Left ventricle myocardium superior (tissue), 1 donor: ENCODE results near the gene CARS2. TPM values are rescaled to one million over a fixed set of nuclear protein-coding genes. Genes with fewer than 3 reads are reported as not detected.
A peak's percentile ranks its signal among the peaks of the same experiment; 100 is the strongest.
"Not testable (repeated sequence)": the region's sequence is repeated elsewhere in the genome, so short reads cannot be mapped to it uniquely, and the experiment has no call there.

Source experiments
- ATAC-seq: fragments of 200-7000 bp; cut with Tn5 transposase; one replicate; pipeline ENCODE4 v1.9.1; 2020; ENCODE audit warnings: mild to moderate bottlenecking, moderate library complexity
- DNase-seq: peaks from one replicate; pipeline ENCODE4 v3.0.0-alpha.2; 2020
- intact Hi-C: fragments of 100-400 bp; cut with micrococcal nuclease; formaldehyde crosslinking; loops from one replicate; pipeline ENCODE4 v1.11.0; 2022
- total RNA-seq: library from RNA; stranded (reverse); fragmentation: NEBNext Ultra II Directional; extraction: Animal tissue kit (Norgen Biotek cat#: 25700); gene quantifications from one replicate; pipeline ENCODE4 v1.2.1, GENCODE V29; 2021
- donor health status: DM: no; HTN: yes; CAD: no; lungs with severe emphysema.

CARS2 gene
- total RNA-seq, 1 donor from 2014 or later = 54.5 TPM

- ATAC-seq (peak; percentile 71), DNase-seq (peak; percentile 99)
- intact Hi-C loops = no loop called here
Measured at GRCh38 chr13:110712849-110713641, 7.1 kb upstream of the CARS2 start.

DNA sequence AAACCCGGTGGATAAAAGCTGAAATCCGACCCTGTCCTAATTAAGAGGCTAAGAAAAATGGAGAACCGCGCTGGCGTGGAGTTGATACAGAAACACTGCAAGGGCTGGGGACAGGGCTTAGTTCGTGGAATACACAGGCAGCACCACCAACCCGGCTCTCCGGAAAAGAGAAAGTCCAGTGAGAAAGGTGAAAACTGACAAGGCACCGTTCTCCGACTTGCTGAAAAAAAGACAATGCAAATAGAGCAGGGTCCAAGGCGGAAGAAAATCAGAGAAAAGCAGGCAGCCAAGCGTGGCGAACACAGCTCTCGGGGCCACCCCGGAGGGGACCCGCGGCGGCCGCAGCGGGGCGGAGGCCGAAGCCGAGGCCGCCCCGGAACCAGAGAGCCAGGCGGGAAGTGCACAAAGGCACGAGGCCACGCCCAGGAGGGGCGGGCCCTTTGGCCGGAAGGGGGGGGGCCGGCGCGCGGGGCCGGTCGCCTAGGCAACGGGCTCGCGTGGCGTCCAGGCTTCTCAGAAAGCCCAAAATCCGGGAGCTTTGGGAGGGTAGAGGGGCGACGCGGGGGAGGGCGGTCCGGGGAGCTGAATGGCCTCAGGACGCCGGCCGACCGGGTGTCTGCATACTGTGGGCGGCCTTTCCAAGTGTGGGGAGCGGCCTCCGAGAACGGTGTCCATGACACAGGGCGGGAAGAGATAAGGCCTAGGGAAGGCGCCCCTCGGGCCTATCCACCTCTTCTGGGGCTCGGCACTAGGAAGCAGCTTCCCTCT lies 6.3 kb upstream of the CARS2 start:
- DNase-seq (peak; percentile 94), ATAC-seq (peak; percentile 68)
- intact Hi-C loops = no loop called here

- ATAC-seq = no peak
- intact Hi-C loops = no loop called here
Measured at GRCh38 chr13:110706570-110707372, 855 bp upstream of the CARS2 start.

DNA sequence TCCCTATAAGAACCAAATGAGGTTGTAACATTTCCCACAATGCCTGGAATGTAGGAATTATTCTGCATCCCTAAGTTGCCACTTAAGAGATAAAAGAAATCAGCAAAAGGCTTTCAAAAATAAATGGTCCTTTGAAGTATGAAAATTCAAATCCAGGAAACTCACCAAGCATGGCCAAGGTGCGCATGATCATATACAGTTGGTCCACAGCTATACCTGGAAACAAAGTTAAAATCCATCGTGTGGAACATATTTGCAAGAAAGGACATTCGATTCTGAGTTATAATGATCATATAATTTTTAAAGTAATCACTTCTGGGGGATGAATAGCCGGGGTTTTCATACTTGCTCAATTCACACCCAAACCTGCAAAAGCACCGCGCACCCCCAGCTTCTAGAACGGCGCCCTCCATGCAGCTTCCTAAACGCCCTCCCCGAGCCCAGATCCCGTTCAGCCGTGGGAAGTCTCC lies 525 bp downstream of the CARS2 start:
- no peak for DNase-seq
- no peak for ATAC-seq
- intact Hi-C loops = no loop called here

More at GRCh38 chr13:110706570-110707372, 855 bp upstream of the CARS2 start:
- DNase-seq = no peak

DNA sequence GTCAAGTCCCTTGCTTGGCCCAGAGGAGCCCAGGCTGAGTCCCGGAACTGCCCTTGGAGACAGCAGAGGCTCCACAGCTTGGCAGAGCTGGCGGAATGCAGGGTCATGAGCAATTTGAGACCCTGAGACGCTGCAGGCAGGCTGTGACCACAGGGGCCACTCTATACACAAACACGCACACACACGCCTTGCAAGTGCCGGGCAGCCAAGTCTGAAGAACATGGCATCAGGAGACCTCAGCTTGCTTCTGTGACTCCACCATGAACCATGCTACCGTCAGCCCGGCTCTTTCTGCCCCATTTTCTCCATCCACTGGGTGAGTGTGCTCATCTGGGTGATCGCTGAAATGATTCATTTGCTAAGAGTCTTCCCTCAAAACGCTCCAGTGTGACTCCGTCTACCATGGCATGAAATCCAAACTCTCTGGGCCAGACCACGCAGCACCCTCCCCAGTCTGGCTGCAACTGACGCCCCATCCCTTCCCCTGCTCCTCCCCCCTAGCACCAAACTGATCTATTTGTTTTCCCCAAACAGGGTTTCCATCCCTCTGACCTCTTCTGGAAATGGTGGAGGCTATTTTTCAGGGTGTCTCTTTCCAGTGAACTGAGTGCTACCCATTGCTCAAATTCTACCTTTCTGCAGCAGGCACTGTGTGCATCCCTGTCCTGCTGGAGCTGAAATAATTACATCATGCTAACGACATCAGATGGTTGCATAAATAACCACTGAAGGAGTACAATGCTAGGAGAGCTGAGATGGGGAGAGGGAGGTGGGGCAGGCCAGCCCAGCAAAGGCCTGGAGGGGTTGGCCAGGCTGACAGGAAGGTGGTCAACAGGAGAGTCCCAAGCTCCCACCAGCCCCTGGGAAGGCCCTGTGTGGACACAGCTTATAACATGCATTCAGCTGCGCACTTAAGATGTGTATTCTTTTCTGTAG lies 3.1 kb downstream of the CARS2 start:
- intact Hi-C loops = no loop called here
- DNase-seq (no peak), ATAC-seq (no peak)

DNA sequence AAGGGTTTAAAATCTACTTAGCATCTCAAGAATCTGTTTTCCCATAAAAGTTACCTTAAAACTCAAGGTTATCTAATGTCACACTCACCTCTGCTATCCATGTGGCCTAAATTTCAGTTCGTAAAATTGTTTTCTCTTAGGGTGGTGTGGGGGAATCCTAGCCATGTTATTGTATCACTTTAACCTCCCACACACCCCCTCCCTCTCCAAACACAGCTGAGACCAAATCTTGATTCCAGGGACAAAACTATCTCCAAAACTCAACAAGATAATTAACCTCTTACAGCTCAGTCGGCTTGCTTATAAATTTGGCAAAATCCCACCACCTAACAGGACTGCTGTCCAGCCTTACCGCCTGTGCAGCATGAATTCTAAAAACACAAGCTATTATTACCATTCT lies 3.8 kb downstream of the CARS2 start:
- intact Hi-C loops = no loop called here
- ATAC-seq (no peak), DNase-seq (no peak)

DNA sequence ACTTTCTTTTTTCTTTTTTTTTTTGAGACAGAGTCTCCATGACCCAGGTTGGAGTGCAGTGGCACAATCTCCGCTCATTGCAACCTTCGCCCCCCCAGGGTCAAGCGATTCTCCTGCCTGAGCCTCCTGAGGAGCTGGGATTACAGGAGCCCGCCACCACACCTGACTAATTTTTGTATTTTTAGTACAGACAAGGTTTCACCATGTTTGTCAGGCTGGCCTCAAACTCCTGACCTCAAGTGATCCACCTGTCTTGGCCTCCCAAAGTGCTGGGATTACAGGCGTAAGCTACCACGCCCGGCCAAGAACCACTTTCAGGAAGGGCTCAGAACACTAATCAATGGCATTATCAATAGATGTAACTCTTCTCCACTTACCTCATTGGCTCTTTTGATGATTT lies 4.9 kb downstream of the CARS2 start:
- ATAC-seq, DNase-seq, intact Hi-C loops: not testable (repeated sequence)

- DNase-seq (no peak), ATAC-seq (no peak)
- intact Hi-C loops = no loop called here
Measured at GRCh38 chr13:110700641-110701040, 5.3 kb downstream of the CARS2 start.

DNA sequence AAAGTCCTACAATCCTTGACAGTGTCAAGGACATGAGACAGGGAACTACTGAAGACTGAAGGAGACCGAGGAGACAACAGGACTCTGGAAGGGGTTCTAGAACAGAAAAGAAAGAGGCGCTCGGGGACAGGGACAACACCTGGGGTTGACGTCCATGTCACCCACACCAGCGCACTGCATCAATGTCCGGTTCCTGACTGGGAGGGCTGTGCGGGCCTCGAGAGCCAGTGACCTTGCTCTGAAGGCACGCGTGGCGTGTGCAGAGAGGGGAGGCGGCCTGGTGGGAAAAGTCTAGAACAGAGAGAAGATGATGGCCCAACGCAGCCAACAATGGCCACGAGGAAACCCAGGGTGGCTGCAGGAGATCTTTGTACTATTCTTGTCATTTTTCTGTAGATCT lies 5.7 kb downstream of the CARS2 start:
- intact Hi-C loops = no loop called here
- no peak for DNase-seq
- ATAC-seq = no peak

- DNase-seq (no peak), ATAC-seq (no peak)
- intact Hi-C loops = no loop called here
Measured at GRCh38 chr13:110699148-110700145, 6.5 kb downstream of the CARS2 start.

GRCh38 chr13:110698689-110699088 lies 7.2 kb downstream of the CARS2 start:
- DNase-seq = no peak
- no peak for ATAC-seq
- intact Hi-C loops = no loop called here

GRCh38 chr13:110697842-110698241 lies 8.1 kb downstream of the CARS2 start:
- DNase-seq (no peak), ATAC-seq (no peak)
- intact Hi-C loops = no loop called here

DNA sequence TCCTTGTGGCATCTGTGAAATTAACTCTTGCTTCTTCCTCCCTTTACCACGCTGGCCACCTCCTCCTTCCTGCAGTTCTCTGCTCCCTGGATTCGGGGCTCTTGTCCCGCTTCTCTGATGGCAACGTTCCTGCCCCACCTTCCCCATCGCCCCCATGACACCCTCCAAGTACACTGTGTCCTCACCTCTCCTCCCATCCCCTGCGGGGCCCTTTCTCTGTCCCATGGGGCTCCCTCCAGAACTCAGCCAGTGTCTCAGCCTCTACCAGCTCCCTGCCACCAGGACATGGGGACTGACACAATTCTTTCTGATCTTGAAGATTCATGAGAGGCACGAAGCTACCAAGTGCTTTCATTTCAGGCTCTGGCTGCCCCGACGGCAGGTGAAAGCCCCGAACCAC lies 9.1 kb downstream of the CARS2 start:
- no peak for DNase-seq
- no peak for ATAC-seq
- intact Hi-C loops = no loop called here

- DNase-seq, ATAC-seq, intact Hi-C loops: not testable (repeated sequence)
Measured at GRCh38 chr13:110695774-110696173, 10.1 kb downstream of the CARS2 start.

- DNase-seq (no peak), ATAC-seq (no peak)
- intact Hi-C loops = no loop called here
Measured at GRCh38 chr13:110690516-110690915, 15.4 kb downstream of the CARS2 start.

DNA sequence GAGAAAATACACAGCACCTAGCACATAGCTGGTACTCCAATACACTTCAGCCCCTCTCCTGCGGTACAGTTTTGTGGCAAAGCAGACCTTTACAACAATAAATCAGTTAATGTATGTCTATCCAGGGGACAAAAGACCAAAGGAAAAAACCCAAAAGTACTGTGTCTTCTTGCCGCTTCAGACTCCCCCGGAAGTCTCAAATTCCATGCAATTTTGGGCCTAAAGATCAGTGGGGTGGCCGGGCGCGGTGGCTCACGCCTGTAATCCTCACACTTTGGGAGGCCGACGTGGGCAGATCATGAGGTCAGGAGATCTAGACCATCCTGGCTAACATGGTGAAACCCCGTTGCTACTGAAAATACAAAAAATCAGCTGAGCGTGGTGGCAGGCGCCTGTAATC lies 16.2 kb downstream of the CARS2 start:
- intact Hi-C loops = no loop called here
- ATAC-seq = no peak
- DNase-seq = no peak

DNA sequence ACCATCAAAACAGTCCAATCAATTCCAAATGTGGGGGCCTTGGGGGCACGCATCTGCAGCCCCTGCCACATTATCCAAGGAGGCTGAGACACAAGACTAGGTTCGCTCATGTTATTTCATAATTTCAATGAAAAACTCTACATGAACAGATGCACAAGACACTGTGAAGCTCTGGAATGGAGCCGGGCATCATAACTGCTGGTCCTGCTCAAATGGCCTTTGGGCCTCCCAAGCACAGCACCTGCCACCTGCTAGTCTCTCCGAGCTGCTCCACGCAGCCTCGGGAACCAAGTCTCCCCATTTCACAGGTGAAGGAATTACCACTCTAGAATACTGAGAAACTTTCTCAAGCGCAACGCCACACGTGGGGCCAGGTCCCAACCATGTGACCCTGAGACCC lies 16.9 kb downstream of the CARS2 start:
- ATAC-seq = no peak
- intact Hi-C loops = no loop called here
- no peak for DNase-seq
